Chondrocyte (in vitro differentiated cells): Measurements from ENCODE around the gene KEL. TPM values are rescaled to one million over a fixed set of nuclear protein-coding genes. Genes with fewer than 3 reads are reported as not detected.

Experiments
- DNase-seq: peaks from one replicate; pipeline ENCODE4 v3.0.0; 2021; ENCODE audit warnings: mixed read lengths, low spot score
- H3K27ac Mint-ChIP-seq: one replicate; pipeline ENCODE4 v1.8.0; 2021; ENCODE audit warnings: mild to moderate bottlenecking, moderate library complexity, mixed read lengths; ENCODE audit not compliant: unreplicated experiment
- H3K27me3 Mint-ChIP-seq: 2 replicates; pipeline ENCODE4 v1.8.0; 2021; ENCODE audit warnings: low read depth, mixed read lengths
- H3K36me3 Mint-ChIP-seq: 2 replicates; pipeline ENCODE4 v1.8.0; 2021; ENCODE audit warnings: low read depth, mixed read lengths
- H3K4me1 Mint-ChIP-seq: 2 replicates; pipeline ENCODE4 v1.8.0; 2021; ENCODE audit warnings: low read depth, mild to moderate bottlenecking, mixed read lengths
- H3K4me3 Mint-ChIP-seq: one replicate; pipeline ENCODE4 v1.8.0; 2021; ENCODE audit warnings: mild to moderate bottlenecking, moderate library complexity, mixed read lengths; ENCODE audit not compliant: unreplicated experiment
- H3K9me3 Mint-ChIP-seq: 2 replicates; pipeline ENCODE4 v1.8.0; 2021; ENCODE audit warnings: low read depth, mixed read lengths
- total RNA-seq: library from RNA; stranded (reverse); gene quantifications from 3 replicates; pipeline ENCODE4 v1.2.1, GENCODE V29; 2021
- TF ChIP-seq, protein P1 (sequence below): fragments of 200-600 bp; sonication (generic); IDR thresholded peaks from 2 replicates; pipeline ENCODE4 v1.5.0; 2021; ENCODE audit warnings: antibody characterized with exemption, mild to moderate bottlenecking, moderate library complexity

KEL gene
- total RNA-seq, 1 donor from 2014 or later: 0.40 TPM

GRCh38 chr7:142914121-142914520 lies 48.0 kb downstream of the KEL start:
- no peaks in the 10 kb centered on the region for H3K36me3 Mint-ChIP-seq
- H3K4me3 Mint-ChIP-seq: no peak overlapping the region
- no peaks in the 10 kb centered on the region for H3K4me1 Mint-ChIP-seq
- TF ChIP-seq, protein P1, sequence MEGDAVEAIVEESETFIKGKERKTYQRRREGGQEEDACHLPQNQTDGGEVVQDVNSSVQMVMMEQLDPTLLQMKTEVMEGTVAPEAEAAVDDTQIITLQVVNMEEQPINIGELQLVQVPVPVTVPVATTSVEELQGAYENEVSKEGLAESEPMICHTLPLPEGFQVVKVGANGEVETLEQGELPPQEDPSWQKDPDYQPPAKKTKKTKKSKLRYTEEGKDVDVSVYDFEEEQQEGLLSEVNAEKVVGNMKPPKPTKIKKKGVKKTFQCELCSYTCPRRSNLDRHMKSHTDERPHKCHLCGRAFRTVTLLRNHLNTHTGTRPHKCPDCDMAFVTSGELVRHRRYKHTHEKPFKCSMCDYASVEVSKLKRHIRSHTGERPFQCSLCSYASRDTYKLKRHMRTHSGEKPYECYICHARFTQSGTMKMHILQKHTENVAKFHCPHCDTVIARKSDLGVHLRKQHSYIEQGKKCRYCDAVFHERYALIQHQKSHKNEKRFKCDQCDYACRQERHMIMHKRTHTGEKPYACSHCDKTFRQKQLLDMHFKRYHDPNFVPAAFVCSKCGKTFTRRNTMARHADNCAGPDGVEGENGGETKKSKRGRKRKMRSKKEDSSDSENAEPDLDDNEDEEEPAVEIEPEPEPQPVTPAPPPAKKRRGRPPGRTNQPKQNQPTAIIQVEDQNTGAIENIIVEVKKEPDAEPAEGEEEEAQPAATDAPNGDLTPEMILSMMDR: no peak
- H3K27me3 Mint-ChIP-seq: peaks cover 1% of the 10 kb centered on the region
- no peak overlapping the region for H3K27ac Mint-ChIP-seq
- DNase-seq: no peak
- no peaks in the 10 kb centered on the region for H3K9me3 Mint-ChIP-seq

DNA sequence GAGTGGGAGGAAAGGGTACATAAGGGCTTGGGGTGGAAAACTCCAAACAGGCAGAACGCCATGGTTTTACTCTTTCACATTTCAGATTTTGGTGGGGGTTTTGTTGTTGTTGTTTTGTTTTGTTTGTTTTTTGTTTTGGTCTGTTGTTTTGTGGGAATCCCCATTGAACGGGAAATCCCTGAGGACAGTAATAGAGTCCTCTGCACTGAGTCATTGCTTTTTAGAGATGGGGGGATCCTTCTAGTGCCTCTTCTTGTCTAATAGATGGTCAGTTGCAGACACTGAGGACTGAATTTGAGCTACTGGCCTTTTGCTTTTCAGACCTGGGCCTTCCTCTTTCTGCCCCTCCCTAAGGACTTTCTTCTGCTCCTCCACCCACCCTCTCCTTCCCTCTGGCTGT lies 48.6 kb downstream of the KEL start:
- no peaks in the 10 kb centered on the region for H3K9me3 Mint-ChIP-seq
- no peak overlapping the region for H3K27ac Mint-ChIP-seq
- no peak for DNase-seq
- H3K27me3 Mint-ChIP-seq: peaks cover 1% of the 10 kb centered on the region
- no peaks in the 10 kb centered on the region for H3K36me3 Mint-ChIP-seq
- no peaks in the 10 kb centered on the region for H3K4me1 Mint-ChIP-seq
- TF ChIP-seq, protein P1: no peak
- H3K4me3 Mint-ChIP-seq: no peak overlapping the region

- H3K4me1 Mint-ChIP-seq: no peaks in the 10 kb centered on the region
- DNase-seq: no peak
- peaks cover 1% of the 10 kb centered on the region for H3K27me3 Mint-ChIP-seq
- no peaks in the 10 kb centered on the region for H3K9me3 Mint-ChIP-seq
- H3K36me3 Mint-ChIP-seq: no peaks in the 10 kb centered on the region
- TF ChIP-seq, protein P1: no peak
- no peak overlapping the region for H3K4me3 Mint-ChIP-seq
- no peak overlapping the region for H3K27ac Mint-ChIP-seq
Measured at GRCh38 chr7:142913051-142913450, 49.1 kb downstream of the KEL start.

GRCh38 chr7:142910481-142910880 lies 51.7 kb downstream of the KEL start:
- DNase-seq: no peak
- TF ChIP-seq, protein P1: no peak
- Mint-ChIP-seq H3K4me3 (no peak overlapping the region), H3K27ac (no peak overlapping the region), H3K36me3 (no peaks in the 10 kb centered on the region), H3K4me1 (no peaks in the 10 kb centered on the region), H3K9me3 (peaks cover 2% of the 10 kb centered on the region), H3K27me3 (no peaks in the 10 kb centered on the region)

- no peak for DNase-seq
- H3K27me3 Mint-ChIP-seq: no peaks in the 10 kb centered on the region
- H3K9me3 Mint-ChIP-seq: peaks cover 2% of the 10 kb centered on the region
- H3K4me1 Mint-ChIP-seq: no peaks in the 10 kb centered on the region
- TF ChIP-seq, protein P1: no peak
- no peak overlapping the region for H3K27ac Mint-ChIP-seq
- H3K4me3 Mint-ChIP-seq: no peak overlapping the region
- H3K36me3 Mint-ChIP-seq: no peaks in the 10 kb centered on the region
Measured at GRCh38 chr7:142910031-142910433, 52.1 kb downstream of the KEL start.
